H1 (cell line): ENCODE measurements around the gene GPR52. TPM values are rescaled to one million over a fixed set of nuclear protein-coding genes. Genes with fewer than 3 reads are reported as not detected.

Experiments used
- CTCF ChIA-PET: fragments of 300-600 bp; sonication (Branson Sonifier 250); formaldehyde crosslinking; loops from one replicate; lab custom pipeline; 2021; ENCODE audit not compliant: partially characterized antibody; lab: Charles Lee
- POLR2A ChIA-PET: fragments of 300-600 bp; sonication (Branson Sonifier 250); formaldehyde crosslinking; loops from one replicate; lab custom pipeline; 2021; ENCODE audit warnings: inconsistent platforms; ENCODE audit not compliant: partially characterized antibody; lab: Charles Lee
- DNase-seq, 2 experiments: peaks; one replicate each; pipeline versions ENCODE4 v3.0.0 to v3.0.0-alpha.2; 2010 to 2022; ENCODE audit warnings: low spot score in 2 of 2, low read depth in 1 of 2, mixed read lengths in 1 of 2
- FAIRE-seq: peaks from 2 replicates; lab custom pipeline; 2011; peaks lifted over from hg19 to GRCh38; lab: Jason Lieb, UNC
- H2AFZ ChIP-seq: 2 replicates; pipeline ENCODE4 v1.8.1; 2012; ENCODE audit warnings: low read length, inconsistent platforms
- H2AK5ac ChIP-seq: 2 replicates; pipeline ENCODE4 v1.6.1; 2013; ENCODE audit warnings: low read depth, low read length
- H2BK120ac ChIP-seq: replicated peaks from 2 replicates; pipeline ENCODE3; 2013; ENCODE audit warnings: low read depth, low read length, inconsistent platforms
- H2BK12ac ChIP-seq: 2 replicates; pipeline ENCODE4 v1.6.1; 2013; ENCODE audit warnings: low read depth, low read length
- H2BK15ac ChIP-seq: 2 replicates; pipeline ENCODE4 v1.6.1; 2013; ENCODE audit warnings: low read length
- H2BK20ac ChIP-seq: 2 replicates; pipeline ENCODE4 v1.6.1; 2013; ENCODE audit warnings: low read length
- H2BK5ac ChIP-seq: 2 replicates; pipeline ENCODE4 v1.6.1; 2013; ENCODE audit warnings: low read depth, low read length
- H3K14ac ChIP-seq: 2 replicates; pipeline ENCODE4 v1.6.1; 2013; ENCODE audit warnings: inconsistent platforms; ENCODE audit not compliant: insufficient read length
- H3K18ac ChIP-seq: 2 replicates; pipeline ENCODE4 v1.6.1; 2013; ENCODE audit warnings: low read length; ENCODE audit errors: extremely low read depth
- H3K23ac ChIP-seq: 2 replicates; pipeline ENCODE4 v1.6.1; 2013; ENCODE audit warnings: inconsistent platforms; ENCODE audit not compliant: insufficient read length
- H3K23me2 ChIP-seq: 2 replicates; pipeline ENCODE4 v1.6.1; 2013; ENCODE audit warnings: low read depth, low read length
- H3K27ac ChIP-seq: 2 replicates; pipeline ENCODE4 v1.6.1; 2011; ENCODE audit warnings: low read depth, low read length, inconsistent platforms
- H3K27me3 ChIP-seq, 4 experiments: replicated peaks in 1 of 4; 1 replicate in 1 of 4; 2 replicates in 3 of 4; pipeline versions ENCODE4 v1.6.1 to v1.8.1; 2011 to 2013; ENCODE audit warnings: low read length in 3 of 4, mild to moderate bottlenecking in 3 of 4, inconsistent platforms in 2 of 4, mixed read lengths in 2 of 4, moderate library complexity in 1 of 4; ENCODE audit not compliant: control insufficient read depth in 3 of 4, insufficient read depth in 3 of 4; ENCODE audit errors: extremely low read depth in 1 of 4
- H3K36me3 ChIP-seq, 4 experiments: 2 replicates each; pipeline versions ENCODE4 v1.6.1 to v1.8.1; 2011 to 2013; ENCODE audit warnings: mild to moderate bottlenecking in 4 of 4, low read length in 3 of 4, moderate library complexity in 2 of 4, control low read depth in 1 of 4, inconsistent platforms in 1 of 4; ENCODE audit not compliant: insufficient read depth in 4 of 4, control insufficient read depth in 2 of 4
- H3K4ac ChIP-seq: replicated peaks from 2 replicates; pipeline ENCODE3; 2013; ENCODE audit warnings: low read length, low read depth, mixed read lengths, inconsistent platforms; ENCODE audit not compliant: insufficient read length
- H3K4me1 ChIP-seq, 4 experiments: replicated peaks in 1 of 4; 1 replicate in 1 of 4; 2 replicates in 3 of 4; pipeline versions ENCODE4 v1.6.1 to v1.8.1; 2011 to 2013; ENCODE audit warnings: low read length in 3 of 4, inconsistent platforms in 2 of 4, mixed read lengths in 1 of 4; ENCODE audit not compliant: insufficient read depth in 4 of 4, control insufficient read depth in 3 of 4
- H3K4me2 ChIP-seq, 2 experiments: 2 replicates each; pipeline versions ENCODE4 v1.6.1 to v1.8.1; 2011 to 2013; ENCODE audit warnings: low read depth in 2 of 2, low read length in 2 of 2, control low read depth in 1 of 2, inconsistent platforms in 1 of 2, mild to moderate bottlenecking in 1 of 2; ENCODE audit not compliant: insufficient read depth in 1 of 2
- H3K4me3 ChIP-seq, 4 experiments: fragments of 200-600, 300-600 bp in 1 of 4; sonication (generic), shearing (Covaris generic), sonication (Bioruptor Twin) in 1 of 4; 2 replicates each; pipeline versions ENCODE4 v1.5.1 to v1.8.1; 2011 to 2016; ENCODE audit warnings: low read length in 4 of 4, low read depth in 3 of 4, control low read depth in 2 of 4, inconsistent platforms in 2 of 4, mild to moderate bottlenecking in 2 of 4, mixed read lengths in 1 of 4, moderate library complexity in 1 of 4; ENCODE audit not compliant: insufficient read depth in 2 of 4; ENCODE audit errors: extremely low read depth in 1 of 4
- H3K56ac ChIP-seq: replicated peaks from 2 replicates; pipeline ENCODE3; 2013; ENCODE audit warnings: low read depth, mild to moderate bottlenecking, mixed read lengths, low read length, inconsistent platforms; ENCODE audit not compliant: insufficient read length
- H3K79me1 ChIP-seq: 2 replicates; pipeline ENCODE4 v1.6.1; 2013; ENCODE audit warnings: low read depth, low read length, control low read depth
- H3K79me2 ChIP-seq, 2 experiments: 2 replicates each; pipeline versions ENCODE4 v1.6.1 to v1.8.1; 2012 to 2013; ENCODE audit warnings: low read length in 2 of 2, mild to moderate bottlenecking in 2 of 2, inconsistent platforms in 1 of 2; ENCODE audit not compliant: insufficient read depth in 2 of 2, control insufficient read depth in 1 of 2
- H3K9ac ChIP-seq, 4 experiments: replicated peaks in 1 of 4; 1 replicate in 1 of 4; 2 replicates in 3 of 4; pipeline versions ENCODE4 v1.6.1 to v1.8.1; 2011 to 2013; ENCODE audit warnings: low read depth in 3 of 4, low read length in 3 of 4, control low read depth in 2 of 4, mild to moderate bottlenecking in 2 of 4, moderate library complexity in 2 of 4, inconsistent platforms in 1 of 4; ENCODE audit errors: extremely low read depth in 1 of 4
- H3K9me3 ChIP-seq, 2 experiments: 2 replicates each; pipeline versions ENCODE4 v1.6.1 to v1.8.1; 2012 to 2013; ENCODE audit warnings: mild to moderate bottlenecking in 2 of 2, moderate library complexity in 2 of 2, control low read depth in 1 of 2, inconsistent platforms in 1 of 2, low read depth in 1 of 2, low read length in 1 of 2, mixed read lengths in 1 of 2; ENCODE audit not compliant: insufficient read depth in 2 of 2
- H4K20me1 ChIP-seq, 2 experiments: replicated peaks in 1 of 2; 2 replicates each; pipeline versions ENCODE3 to v1.8.1; 2011 to 2013; ENCODE audit warnings: inconsistent platforms in 2 of 2, low read length in 2 of 2, mild to moderate bottlenecking in 1 of 2; ENCODE audit not compliant: insufficient read depth in 2 of 2, control insufficient read depth in 1 of 2
- H4K5ac ChIP-seq: 2 replicates; pipeline ENCODE4 v1.6.1; 2013; ENCODE audit warnings: low read length, low read depth, mixed read lengths, inconsistent platforms; ENCODE audit not compliant: insufficient read length
- H4K8ac ChIP-seq: 2 replicates; pipeline ENCODE4 v1.8.0; 2013; ENCODE audit warnings: mild to moderate bottlenecking, moderate library complexity, low read length, inconsistent platforms; ENCODE audit not compliant: insufficient read depth; ENCODE audit errors: extremely low read depth
- H4K91ac ChIP-seq: replicated peaks from 2 replicates; pipeline ENCODE3; 2013; ENCODE audit warnings: low read length, mixed read lengths, inconsistent platforms; ENCODE audit not compliant: insufficient read length
- TEAD4 ChIP-seq: IDR thresholded peaks from 2 replicates; pipeline ENCODE4 v1.6.1; 2012; ENCODE audit warnings: low read depth, low read length, inconsistent platforms, mixed read lengths
- polyA plus RNA-seq, 7 experiments: library from polyadenylated mRNA; depleted of rRNA in 3 of 7; stranded (reverse) in 5 of 7; unstranded in 2 of 7; fragments of >200 nt in 5 of 7; fragments of 200-250 nt in 2 of 7; gene quantifications; 1 replicate in 5 of 7; 2 replicates in 1 of 7; 4 replicates in 1 of 7; pipeline versions ENCODE4 v1.2.1 to v1.2.3, GENCODE V29; 2011 to 2013; ENCODE audit warnings: missing spikeins in 2 of 7, mixed read lengths in 2 of 7
- total RNA-seq: library from RNA; stranded (reverse); fragmentation: NEBNext Ultra II Directional; extraction: Animal tissue kit (Norgen Biotek cat#: 25700); gene quantifications from 2 replicates; pipeline ENCODE4 v1.2.1, GENCODE V29; 2021
- TF ChIP-seq, protein P1 (sequence below): IDR thresholded peaks from 2 replicates; pipeline ENCODE4 v1.6.1; 2012; ENCODE audit warnings: inconsistent platforms

The GPR52 gene
- total and polyA plus RNA-seq, 2 of the 8 experiments (the other 6 are each of a cell fraction or from before 2014, with no cell fraction given) = 0.24 to 0.63 TPM

DNA sequence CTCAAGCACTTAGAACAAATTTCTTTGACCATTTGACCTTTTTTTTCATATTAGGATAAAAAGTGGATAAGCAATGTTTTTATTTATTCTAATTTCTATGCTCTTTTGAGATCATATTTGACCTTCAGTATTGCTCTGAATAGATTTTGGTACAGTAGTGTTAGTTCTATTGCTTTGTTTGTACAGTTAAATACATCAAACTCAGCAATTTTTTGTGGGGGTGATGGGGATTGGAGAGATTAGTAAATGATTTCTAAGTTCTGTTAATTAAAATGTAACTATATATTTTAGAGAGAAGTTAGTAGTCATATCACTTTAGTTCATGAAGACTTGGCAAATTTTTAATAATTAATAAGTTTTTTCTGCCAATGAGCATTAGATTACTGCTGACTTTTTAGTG, 2.4 kb upstream of the GPR52 start:
- no peak overlapping the region for H3K23ac ChIP-seq
- DNase-seq = no peak
- H2AK5ac ChIP-seq = no peak overlapping the region
- H3K56ac ChIP-seq = no peak overlapping the region
- no peak overlapping the region for H4K91ac ChIP-seq
- H4K20me1 ChIP-seq = no peaks in the 10 kb centered on the region
- no peak overlapping the region for H3K27ac ChIP-seq
- no peak overlapping the region for H2AFZ ChIP-seq
- POLR2A ChIA-PET = no interaction called here
- H2BK20ac ChIP-seq = no peak overlapping the region
- H3K4ac ChIP-seq = no peak overlapping the region
- H2BK15ac ChIP-seq = no peak overlapping the region
- CTCF ChIA-PET = interaction anchor here (0.6 kb wide), 1 partner anchor 1695 kb away, joined by 3 read pairs; no protein-coding TSS in a partner anchor
- H3K18ac ChIP-seq = no peak overlapping the region
- no peaks in the 10 kb centered on the region for H3K79me1 ChIP-seq
- no peak overlapping the region for H2BK12ac ChIP-seq
- no peaks in the 10 kb centered on the region for H3K9me3 ChIP-seq
- no peak overlapping the region for H3K9ac ChIP-seq
- no peak overlapping the region for H3K14ac ChIP-seq
- H2BK5ac ChIP-seq = no peak overlapping the region
- no peaks in the 10 kb centered on the region for H3K79me2 ChIP-seq
- no peak overlapping the region for H4K8ac ChIP-seq
- H3K4me1 ChIP-seq = peaks cover 0 to 6% (median 3%) of the 10 kb centered on the region in 4 experiments; a peak in 1 of 7 replicates
- H3K36me3 ChIP-seq = no peaks in the 10 kb centered on the region
- H3K4me3 ChIP-seq = no peak overlapping the region
- no peak overlapping the region for H2BK120ac ChIP-seq
- TF ChIP-seq TEAD4 = no peak
- TF ChIP-seq, protein P1, sequence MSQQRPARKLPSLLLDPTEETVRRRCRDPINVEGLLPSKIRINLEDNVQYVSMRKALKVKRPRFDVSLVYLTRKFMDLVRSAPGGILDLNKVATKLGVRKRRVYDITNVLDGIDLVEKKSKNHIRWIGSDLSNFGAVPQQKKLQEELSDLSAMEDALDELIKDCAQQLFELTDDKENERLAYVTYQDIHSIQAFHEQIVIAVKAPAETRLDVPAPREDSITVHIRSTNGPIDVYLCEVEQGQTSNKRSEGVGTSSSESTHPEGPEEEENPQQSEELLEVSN = no peak
- TF ChIP-seq, all 59 proteins: peak for 0
- no peaks in the 10 kb centered on the region for H3K27me3 ChIP-seq
- H4K5ac ChIP-seq = no peak overlapping the region
- no peaks in the 10 kb centered on the region for H3K23me2 ChIP-seq
- no peak overlapping the region for H3K4me2 ChIP-seq
- no peak for FAIRE-seq
